NT2/D1 (cell line): ENCODE measurements around the gene ARID1B.

ENCODE experiments used
- SUZ12 ChIP-seq: IDR thresholded peaks from 2 replicates; pipeline ENCODE4 v1.6.1; 2011; ENCODE audit not compliant: insufficient read length, insufficient read depth; ENCODE audit errors: extremely low read depth
- YY1 ChIP-seq: IDR thresholded peaks from 2 replicates; pipeline ENCODE4 v1.6.1; 2011; ENCODE audit not compliant: insufficient read length, insufficient read depth
- ZNF274 ChIP-seq: IDR thresholded peaks from 2 replicates; pipeline ENCODE4 v1.6.1; 2011; ENCODE audit warnings: mild to moderate bottlenecking, low read depth, low read length

DNA sequence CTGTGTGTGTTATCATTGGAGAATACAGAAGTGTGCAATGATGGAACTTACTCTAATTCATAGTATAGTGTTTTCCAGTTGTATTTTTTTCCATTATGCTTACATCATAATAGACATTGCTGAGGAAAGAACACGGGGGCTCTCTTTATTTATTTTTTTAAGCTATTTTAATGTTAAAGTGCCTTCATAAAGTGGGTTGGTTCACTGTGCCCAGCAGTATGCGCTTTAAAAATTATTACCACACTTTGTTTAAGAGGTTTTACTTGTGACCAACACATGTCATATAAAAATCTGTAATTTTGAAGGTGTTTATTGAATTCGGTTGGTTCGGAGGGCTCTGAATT, 330.4 kb downstream of the ARID1B start:
- TF ChIP-seq SUZ12 = no peak
- TF ChIP-seq YY1 = no peak
- no peak for TF ChIP-seq ZNF274
